Liver (tissue), 9 donors: Measurements from ENCODE around the gene SMYD3. TPM values are rescaled to one million over a fixed set of nuclear protein-coding genes. Genes with fewer than 3 reads are reported as not detected.

Experiments
- DNase-seq: peaks from one replicate; pipeline ENCODE4 v3.0.0-alpha.2; 2017; ENCODE audit warnings: low spot score
- H3K27ac ChIP-seq, 2 donors: one replicate each; pipeline ENCODE4 v1.7.0; 2013; ENCODE audit warnings: inconsistent platforms in 2 of 2, low read length in 2 of 2, control low read depth in 1 of 2, low read depth in 1 of 2, mild to moderate bottlenecking in 1 of 2
- H3K27me3 ChIP-seq, 4 donors: one replicate each; pipeline versions ENCODE4 v1.6.1 to v1.7.0; 2013; ENCODE audit warnings: low read length in 3 of 4, inconsistent platforms in 1 of 4, mild to moderate bottlenecking in 1 of 4, moderate library complexity in 1 of 4; ENCODE audit not compliant: control insufficient read depth in 4 of 4, insufficient read depth in 4 of 4
- H3K36me3 ChIP-seq, 4 donors: one replicate each; pipeline versions ENCODE4 v1.6.1 to v1.7.0; 2013; ENCODE audit warnings: low read length in 3 of 4, mild to moderate bottlenecking in 3 of 4, low read depth in 1 of 4, moderate library complexity in 1 of 4; ENCODE audit not compliant: control insufficient read depth in 4 of 4, insufficient read depth in 3 of 4
- H3K4me1 ChIP-seq, 4 donors: one replicate each; pipeline versions ENCODE4 v1.6.1 to v1.7.0; 2013; ENCODE audit warnings: low read length in 3 of 4, mild to moderate bottlenecking in 3 of 4, moderate library complexity in 1 of 4; ENCODE audit not compliant: control insufficient read depth in 4 of 4, insufficient read depth in 4 of 4
- H3K4me3 ChIP-seq, 3 donors: one replicate each; pipeline versions ENCODE4 v1.6.1 to v1.7.0; 2013; ENCODE audit warnings: low read length in 3 of 3, control low read depth in 1 of 3, low read depth in 1 of 3, mild to moderate bottlenecking in 1 of 3
- H3K9ac ChIP-seq, 2 donors: one replicate each; pipeline ENCODE4 v1.7.0; 2013; ENCODE audit warnings: low read length in 2 of 2, mild to moderate bottlenecking in 2 of 2, moderate library complexity in 2 of 2, control low read depth in 1 of 2, low read depth in 1 of 2
- H3K9me3 ChIP-seq, 4 donors: one replicate each; pipeline versions ENCODE4 v1.6.1 to v1.7.0; 2013; ENCODE audit warnings: low read length in 3 of 4; ENCODE audit not compliant: control insufficient read depth in 4 of 4
- ATF3 ChIP-seq: IDR thresholded peaks from 2 replicates; pipeline ENCODE4 v1.6.1; 2016; ENCODE audit warnings: antibody characterized with exemption
- CTCF ChIP-seq: fragments of 150-350 bp; IDR thresholded peaks from 2 replicates; pipeline ENCODE4 v1.5.1; 2017; ENCODE audit warnings: improper control_type of control experiment, low read depth, low read length; ENCODE audit not compliant: missing input control
- EGR1 ChIP-seq, 2 donors: IDR thresholded peaks; 2 replicates each; pipeline ENCODE4 v1.6.1; 2016 to 2018; ENCODE audit warnings: antibody characterized with exemption in 2 of 2, low read depth in 2 of 2
- FOXA1 ChIP-seq: IDR thresholded peaks from 2 replicates; pipeline ENCODE4 v1.6.1; 2016; ENCODE audit warnings: antibody characterized with exemption
- GABPA ChIP-seq, 2 donors: IDR thresholded peaks in 1 of 2; conservative IDR thresholded peaks in 1 of 2; 2 replicates each; pipeline ENCODE4 v1.6.1; 2016; ENCODE audit warnings: antibody characterized with exemption in 2 of 2, mild to moderate bottlenecking in 1 of 2, moderate library complexity in 1 of 2
- HNF4A ChIP-seq, 2 donors: conservative IDR thresholded peaks; 2 replicates each; pipeline ENCODE4 v1.6.1; 2016; ENCODE audit warnings: antibody characterized with exemption in 2 of 2, mild to moderate bottlenecking in 2 of 2
- HNF4G ChIP-seq: IDR thresholded peaks from 2 replicates; pipeline ENCODE4 v1.6.1; 2016; ENCODE audit warnings: antibody characterized with exemption
- JUND ChIP-seq, 2 donors: IDR thresholded peaks; 2 replicates each; pipeline ENCODE4 v1.6.1; 2016; ENCODE audit warnings: antibody characterized with exemption in 2 of 2
- MAX ChIP-seq: IDR thresholded peaks from 2 replicates; pipeline ENCODE4 v1.6.1; 2016; ENCODE audit warnings: antibody characterized with exemption
- NR2F2 ChIP-seq: IDR thresholded peaks from 2 replicates; pipeline ENCODE4 v1.6.1; 2016; ENCODE audit warnings: antibody characterized with exemption
- RAD21 ChIP-seq, 2 donors: IDR thresholded peaks; 2 replicates each; pipeline ENCODE4 v1.6.1; 2016; ENCODE audit warnings: antibody characterized with exemption in 2 of 2, mild to moderate bottlenecking in 2 of 2
- REST ChIP-seq: IDR thresholded peaks from 2 replicates; pipeline ENCODE4 v1.6.1; 2016; ENCODE audit warnings: antibody characterized with exemption, mild to moderate bottlenecking
- RXRA ChIP-seq, 2 donors: IDR thresholded peaks; 2 replicates each; pipeline ENCODE4 v1.6.1; 2017 to 2018; ENCODE audit warnings: antibody characterized with exemption in 2 of 2, mild to moderate bottlenecking in 1 of 2
- SP1 ChIP-seq: IDR thresholded peaks from 2 replicates; pipeline ENCODE4 v1.6.1; 2018; ENCODE audit warnings: antibody characterized with exemption, mild to moderate bottlenecking
- TAF1 ChIP-seq: conservative IDR thresholded peaks from 2 replicates; pipeline ENCODE4 v1.6.1; 2016; ENCODE audit warnings: antibody characterized with exemption, mild to moderate bottlenecking
- YY1 ChIP-seq: IDR thresholded peaks from 2 replicates; pipeline ENCODE4 v1.6.1; 2016; ENCODE audit warnings: antibody characterized with exemption, mild to moderate bottlenecking
- WGBS: extraction: QIAGEN DNeasy Blood & Tissue Kit; methylation state at CpG from one replicate; pipeline ENCODE4 v1.1.7; 2013; 5-methylcytosine and 5-hydroxymethylcytosine counted together
- polyA plus RNA-seq, 2 donors: library from polyadenylated mRNA; stranded (reverse) in 1 of 2; unstranded in 1 of 2; fragments of 200-250 nt in 1 of 2; fragments of >200 nt in 1 of 2; fragmentation: Nextera tagmentation in 1 of 2; extraction: Ambion mirVana in 1 of 2; gene quantifications; one replicate each; pipeline versions ENCODE4 v1.2.1 to v1.2.3, GENCODE V29; 2013 to 2015
- total RNA-seq, 2 donors: library from RNA; depleted of rRNA; stranded (reverse); fragments of >200 nt; gene quantifications; one replicate each; pipeline ENCODE4 v1.2.3, GENCODE V29; 2014
- donor health status: healthy.
- donor health status: healthy.
- donor health status: healthy.
- donor health status: healthy.
- donor health status: healthy.

Gene SMYD3
- total and polyA plus RNA-seq, 4 donors, result 3.1 to 9.1 (median 8.0) TPM

GRCh38 chr1:246245541-246245940, 261.5 kb downstream of the SMYD3 start:
- Histone ChIP-seq H3K4me1 (no peaks in the 10 kb centered on the region), H3K27me3 (no peaks in the 10 kb centered on the region), H3K4me3 (no peak overlapping the region), H3K27ac (no peak overlapping the region), H3K9me3 (no peaks in the 10 kb centered on the region), H3K36me3 (no peaks in the 10 kb centered on the region), H3K9ac (no peak overlapping the region)
- WGBS, result 85% methylated on average over 1 of the region's 1 CpG
- no peak for TF ChIP-seq GABPA (IDR thresholded peaks at IDR 0.05 in 1 of 2, conservative IDR thresholded peaks at IDR 0.05 in 1 of 2)
- TF ChIP-seq HNF4G, result no peak
- no peak for DNase-seq

GRCh38 chr1:246232126-246232525, 275.0 kb downstream of the SMYD3 start:
- Histone ChIP-seq H3K36me3 (no peaks in the 10 kb centered on the region), H3K27ac (no peak overlapping the region), H3K9ac (no peak overlapping the region), H3K9me3 (no peaks in the 10 kb centered on the region), H3K4me1 (no peaks in the 10 kb centered on the region), H3K27me3 (no peaks in the 10 kb centered on the region), H3K4me3 (no peak overlapping the region)
- TF ChIP-seq TAF1 (no peak), ATF3 (no peak), RXRA (IDR thresholded peaks at IDR 0.05) (no peak), SP1 (no peak), YY1 (no peak), NR2F2 (no peak), GABPA (IDR thresholded peaks at IDR 0.05 in 1 of 2, conservative IDR thresholded peaks at IDR 0.05 in 1 of 2) (no peak), JUND (IDR thresholded peaks at IDR 0.05) (no peak), MAX (no peak), FOXA1 (no peak), HNF4G (no peak), HNF4A (conservative IDR thresholded peaks at IDR 0.05) (no peak), REST (no peak)
- no peak for DNase-seq
- WGBS, result 93% methylated on average over 3 of the region's 3 CpGs

- no peak overlapping the region for H3K9ac ChIP-seq
- peaks cover 0 to 1% (median 0%) of the 10 kb centered on the region in 4 donors for H3K36me3 ChIP-seq
- H3K27ac ChIP-seq, result no peak overlapping the region
- TF ChIP-seq GABPA (IDR thresholded peaks at IDR 0.05 in 1 of 2, conservative IDR thresholded peaks at IDR 0.05 in 1 of 2), result no peak
- TF ChIP-seq YY1, result no peak
- TF ChIP-seq HNF4A (conservative IDR thresholded peaks at IDR 0.05), result no peak
- no peak for TF ChIP-seq NR2F2
- no peak for TF ChIP-seq HNF4G
- TF ChIP-seq FOXA1, result no peak
- TF ChIP-seq JUND (IDR thresholded peaks at IDR 0.05), result no peak
- TF ChIP-seq EGR1 (IDR thresholded peaks at IDR 0.05; ENCODE audit: low read depth in 2 of 2), result no peak
- TF ChIP-seq CTCF, result no peak
- no peak for TF ChIP-seq ATF3
- TF ChIP-seq RAD21 (IDR thresholded peaks at IDR 0.05), result no peak
- TF ChIP-seq SP1, result no peak
- no peak for TF ChIP-seq REST
- no peak for TF ChIP-seq TAF1
- H3K4me1 ChIP-seq, result no peaks in the 10 kb centered on the region
- no peak overlapping the region for H3K4me3 ChIP-seq
- no peaks in the 10 kb centered on the region for H3K9me3 ChIP-seq
- WGBS, result 83% methylated on average over 2 of the region's 2 CpGs
- no peak for DNase-seq
- no peaks in the 10 kb centered on the region for H3K27me3 ChIP-seq
Observed at GRCh38 chr1:246226041-246226440, 281.0 kb downstream of the SMYD3 start.
